HG03439 (cell line): Measurements from ENCODE around the gene SLC49A4.

Source experiments
- ATAC-seq: cut with Tn5 transposase; IDR thresholded peaks from one replicate; pipeline ENCODE4 v1.9.1; 2021; ENCODE audit warnings: mild to moderate bottlenecking, moderate library complexity; ENCODE audit not compliant: unreplicated experiment

The SLC49A4 gene

DNA sequence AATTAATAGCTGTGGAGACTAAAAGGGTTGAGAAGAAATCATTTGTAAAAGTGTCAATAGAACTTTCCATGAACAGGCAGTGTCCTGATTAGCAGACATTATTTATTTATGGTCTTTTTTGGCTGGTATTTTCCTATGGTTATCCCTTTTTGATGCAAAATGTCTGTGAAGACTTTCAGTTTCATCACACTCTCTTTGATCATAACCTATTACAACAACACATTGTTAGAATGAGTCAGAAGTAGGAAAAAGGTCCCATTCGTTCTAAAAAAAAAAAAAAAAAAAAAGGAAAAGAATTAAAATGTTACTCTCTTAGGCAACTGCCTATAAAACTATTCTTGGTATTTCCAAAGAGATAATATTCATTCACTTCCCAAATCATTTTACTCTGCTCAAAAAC, 62.1 kb downstream of the SLC49A4 start:
- no peak for ATAC-seq

- ATAC-seq = no peak
These were observed 63.5 kb downstream of the SLC49A4 start for GRCh38 chr3:122858373-122858772.

DNA sequence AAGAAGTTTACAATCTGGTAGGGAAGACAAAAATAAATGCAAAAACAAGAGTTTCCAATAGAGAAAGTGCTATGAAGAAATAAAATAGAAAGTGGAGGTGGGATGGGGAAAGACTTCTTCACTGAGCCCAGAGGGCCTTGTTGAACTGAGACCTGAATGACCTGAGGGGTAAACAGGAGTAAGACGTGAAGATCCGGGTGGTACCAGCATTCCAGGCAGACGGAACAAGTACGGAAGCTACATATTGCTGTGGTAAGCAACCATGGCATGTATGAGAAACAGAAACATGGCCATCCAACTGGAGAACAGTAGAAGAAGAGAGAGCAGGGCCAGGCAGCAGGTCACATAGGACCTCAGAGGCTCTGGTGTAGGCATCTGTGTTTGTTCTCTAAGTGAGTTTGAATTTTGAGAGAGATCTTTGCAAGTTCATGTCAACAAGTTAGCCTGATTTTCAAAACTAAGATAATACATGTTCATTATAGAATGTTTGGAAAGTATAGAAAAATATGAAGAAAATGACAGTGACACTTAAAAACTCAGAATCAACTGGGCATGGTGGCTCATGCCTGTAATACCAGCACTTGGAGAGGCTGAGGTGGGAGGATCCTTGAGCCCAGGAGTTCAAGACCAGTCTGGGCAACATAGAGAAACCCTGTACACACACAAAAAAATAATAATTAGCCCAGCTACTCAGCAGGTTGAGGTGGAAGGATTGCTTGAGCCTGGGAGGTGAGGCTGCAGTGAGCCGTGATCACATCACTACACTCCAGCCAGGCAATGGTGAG, 64.3 kb downstream of the SLC49A4 start:
- no peak for ATAC-seq

GRCh38 chr3:122862381-122862780, 67.5 kb downstream of the SLC49A4 start:
- ATAC-seq = no peak

GRCh38 chr3:122864498-122864897, 69.6 kb downstream of the SLC49A4 start:
- ATAC-seq = no peak

- ATAC-seq = no peak
These were observed 73.5 kb downstream of the SLC49A4 start for GRCh38 chr3:122868322-122868721.

GRCh38 chr3:122873741-122874515, 79.1 kb downstream of the SLC49A4 start:
- ATAC-seq = no peak

DNA sequence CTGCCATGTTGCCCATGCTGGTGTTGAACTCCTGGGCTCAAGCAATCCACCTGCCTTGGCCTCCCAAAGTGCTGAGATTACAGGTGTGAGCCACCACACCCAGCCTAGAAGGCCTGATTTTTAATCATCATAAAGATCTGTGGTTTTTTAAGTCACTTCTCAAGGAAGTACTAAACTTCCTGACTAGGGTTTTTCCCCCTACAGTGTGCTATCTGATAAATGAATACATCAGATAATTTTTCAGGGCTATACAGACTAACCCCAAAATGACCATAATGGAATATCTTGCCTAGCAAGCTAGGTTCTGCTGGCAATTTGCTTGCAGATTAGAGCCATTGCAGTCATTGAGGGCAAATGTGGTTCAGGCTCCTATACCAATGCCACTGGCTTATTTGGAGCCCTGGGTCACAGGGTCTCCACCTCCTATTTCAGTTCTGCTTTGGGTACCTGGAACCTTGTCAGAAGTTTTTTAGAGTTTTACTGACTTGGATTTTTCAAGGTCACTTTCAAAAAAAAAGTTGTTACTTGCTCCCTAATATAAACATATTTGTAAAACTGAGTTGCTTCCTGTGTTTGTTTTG, 80.8 kb downstream of the SLC49A4 start:
- ATAC-seq = no peak

GRCh38 chr3:122880173-122880572, 85.3 kb downstream of the SLC49A4 start:
- no peak for ATAC-seq

GRCh38 chr3:122880624-122881023, 85.8 kb downstream of the SLC49A4 start:
- no peak for ATAC-seq

- ATAC-seq = no peak
These were observed 87.6 kb downstream of the SLC49A4 start for GRCh38 chr3:122882361-122882947.

GRCh38 chr3:122886251-122886650, 91.4 kb downstream of the SLC49A4 start:
- no peak for ATAC-seq

DNA sequence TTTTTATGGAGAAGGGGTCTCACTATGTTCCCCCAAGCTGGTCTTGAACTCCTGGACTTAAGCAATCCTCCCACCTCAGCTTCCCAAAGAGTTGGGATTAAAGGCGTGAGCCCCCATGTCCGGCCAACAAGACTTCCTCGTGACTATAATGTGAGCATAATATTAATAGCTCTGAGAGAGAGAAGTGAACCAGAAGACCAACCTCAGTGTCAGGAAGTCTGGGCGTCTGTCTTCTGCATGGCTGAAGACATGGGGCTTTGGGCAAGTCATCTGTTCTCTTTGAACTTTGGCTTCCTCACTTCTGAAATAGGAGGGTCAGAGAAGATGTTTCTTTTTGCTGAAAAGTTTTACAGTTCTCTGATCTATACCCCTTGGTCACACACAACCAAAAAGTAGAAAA, 92.1 kb downstream of the SLC49A4 start:
- no peak for ATAC-seq

- ATAC-seq = no peak
These were observed 95.3 kb downstream of the SLC49A4 start for GRCh38 chr3:122890077-122890719.

GRCh38 chr3:122890720-122891220, 95.9 kb downstream of the SLC49A4 start:
- no peak for ATAC-seq

DNA sequence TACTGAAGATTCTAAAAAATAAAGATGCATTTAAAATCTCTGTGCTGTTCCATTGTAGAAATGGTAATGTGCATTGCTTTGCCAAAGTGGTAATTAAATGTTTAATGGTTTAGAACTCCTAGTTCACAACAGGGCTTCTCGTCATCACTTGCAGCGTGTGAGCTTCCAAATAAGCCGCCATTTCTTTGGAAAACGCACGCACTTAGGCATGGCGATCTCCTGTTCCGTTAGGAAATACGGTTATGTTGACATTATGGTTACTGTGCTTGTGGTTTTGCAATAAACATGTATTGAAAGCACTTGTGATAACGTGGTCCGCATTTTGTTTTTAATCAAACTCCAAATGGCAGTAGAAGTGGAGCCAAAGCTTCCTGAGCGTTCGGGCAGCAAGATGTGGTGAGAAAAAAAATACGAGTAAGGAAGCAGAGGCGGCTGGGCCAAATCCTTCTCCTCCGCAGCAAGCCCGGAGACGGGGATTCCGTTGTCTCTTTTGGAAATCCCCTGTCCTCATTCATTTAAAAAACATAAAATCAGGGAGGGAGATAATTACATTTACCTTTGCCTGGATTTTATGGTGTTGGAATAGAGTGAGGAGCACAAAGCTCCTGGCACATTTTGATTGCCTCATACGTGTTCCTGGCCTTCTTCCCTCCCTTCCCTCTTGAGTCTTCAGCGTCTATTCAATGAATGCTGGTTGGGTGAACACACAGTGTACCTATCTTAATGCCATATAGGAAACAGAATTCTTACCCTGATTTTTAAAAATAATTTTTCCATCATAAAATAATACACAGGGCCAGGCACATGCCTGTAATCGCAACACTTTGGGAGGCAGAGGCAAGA, 97.5 kb downstream of the SLC49A4 start:
- ATAC-seq = no peak

GRCh38 chr3:122893282-122893681, 98.4 kb downstream of the SLC49A4 start:
- ATAC-seq = no peak

- ATAC-seq = no peak
These were observed 99.1 kb downstream of the SLC49A4 start for GRCh38 chr3:122893754-122894668.

DNA sequence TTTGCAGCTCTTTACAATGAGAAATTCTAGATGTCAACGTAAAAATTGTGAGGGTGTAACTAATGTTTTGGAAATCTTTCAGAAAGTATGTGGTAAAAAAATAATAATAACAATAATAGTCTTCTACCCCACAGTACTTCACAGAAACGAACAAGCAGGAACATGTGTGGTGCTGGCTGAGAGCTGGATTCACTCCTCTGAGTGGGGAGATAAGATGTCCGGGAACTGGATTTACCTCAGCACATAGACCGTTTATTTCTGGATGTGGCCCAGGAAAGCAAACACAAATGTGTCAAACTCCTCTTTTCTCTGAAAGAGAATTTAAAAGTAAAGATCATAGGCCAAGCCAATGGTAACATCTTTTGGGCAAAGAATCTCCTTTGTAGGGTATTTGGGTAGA, 103.4 kb downstream of the SLC49A4 start:
- ATAC-seq = no peak
